ENCODE data around the gene MYO5A. TPM values are rescaled to one million over a fixed set of nuclear protein-coding genes. Genes with fewer than 3 reads are reported as not detected.

The MYO5A gene
- total RNA-seq, 1 experiment from 2014 or later, result 29.2 TPM

DNA sequence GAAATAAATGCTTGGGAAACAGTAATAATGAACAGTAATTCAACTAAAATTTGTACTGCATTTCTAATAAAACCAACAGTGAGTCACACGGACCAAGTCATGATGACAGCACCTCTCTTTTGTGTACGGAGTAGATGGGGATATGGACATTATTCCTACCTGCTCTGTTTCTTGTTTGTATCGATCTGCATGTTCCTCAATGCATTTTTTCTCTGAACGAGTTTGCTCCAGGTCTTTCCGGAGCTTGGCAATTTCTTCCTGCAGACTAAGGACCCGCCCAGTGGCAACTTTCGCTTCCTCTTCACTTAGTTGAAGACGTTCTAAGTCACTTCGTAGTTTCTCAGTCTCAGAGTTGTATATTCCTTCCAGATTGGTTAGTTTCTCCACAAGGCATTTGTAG lies 158.7 kb downstream of the MYO5A start (continued):
- TF ChIP-seq AR (CRISPR knock-in tag; IDR thresholded peaks at IDR 0.05) (no peak), ELF4 (CRISPR knock-in tag; IDR thresholded peaks at IDR 0.05; ENCODE audit: low read depth) (no peak), NR2C2 (CRISPR knock-in tag; IDR thresholded peaks at IDR 0.05) (no peak)
- TF ChIP-seq, protein P1, sequence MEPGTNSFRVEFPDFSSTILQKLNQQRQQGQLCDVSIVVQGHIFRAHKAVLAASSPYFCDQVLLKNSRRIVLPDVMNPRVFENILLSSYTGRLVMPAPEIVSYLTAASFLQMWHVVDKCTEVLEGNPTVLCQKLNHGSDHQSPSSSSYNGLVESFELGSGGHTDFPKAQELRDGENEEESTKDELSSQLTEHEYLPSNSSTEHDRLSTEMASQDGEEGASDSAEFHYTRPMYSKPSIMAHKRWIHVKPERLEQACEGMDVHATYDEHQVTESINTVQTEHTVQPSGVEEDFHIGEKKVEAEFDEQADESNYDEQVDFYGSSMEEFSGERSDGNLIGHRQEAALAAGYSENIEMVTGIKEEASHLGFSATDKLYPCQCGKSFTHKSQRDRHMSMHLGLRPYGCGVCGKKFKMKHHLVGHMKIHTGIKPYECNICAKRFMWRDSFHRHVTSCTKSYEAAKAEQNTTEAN (CRISPR knock-in tag; IDR thresholded peaks at IDR 0.05), result no peak
- TF ChIP-seq, protein P2, sequence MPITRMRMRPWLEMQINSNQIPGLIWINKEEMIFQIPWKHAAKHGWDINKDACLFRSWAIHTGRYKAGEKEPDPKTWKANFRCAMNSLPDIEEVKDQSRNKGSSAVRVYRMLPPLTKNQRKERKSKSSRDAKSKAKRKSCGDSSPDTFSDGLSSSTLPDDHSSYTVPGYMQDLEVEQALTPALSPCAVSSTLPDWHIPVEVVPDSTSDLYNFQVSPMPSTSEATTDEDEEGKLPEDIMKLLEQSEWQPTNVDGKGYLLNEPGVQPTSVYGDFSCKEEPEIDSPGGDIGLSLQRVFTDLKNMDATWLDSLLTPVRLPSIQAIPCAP (CRISPR knock-in tag; IDR thresholded peaks at IDR 0.05), result no peak

DNA sequence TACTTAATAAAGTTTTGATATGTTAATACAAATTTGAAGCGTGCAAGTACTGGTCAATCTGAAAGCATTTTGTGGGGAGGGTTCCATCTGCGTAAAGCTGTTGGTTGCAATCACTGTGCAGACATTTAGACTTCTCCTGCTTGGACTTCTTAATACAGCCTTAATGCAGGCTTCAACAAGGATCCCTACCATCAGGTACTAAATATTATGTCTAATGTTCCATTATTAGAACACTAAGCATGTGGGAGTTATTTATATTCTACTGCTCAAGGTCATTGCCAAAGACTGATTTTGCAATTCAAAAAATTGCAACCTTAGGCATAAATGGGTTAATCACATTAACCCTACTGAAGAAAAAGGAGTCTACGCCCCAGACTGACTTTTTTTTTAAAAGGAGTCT lies 159.2 kb downstream of the MYO5A start:
- H3K9me3 Mint-ChIP-seq, result 0 out of 2 replicates have a peak, but pooled peaks cover 3% of the 10 kb centered on the region
- ATAC-seq, result no peak
- POLR2A ChIA-PET, result no interaction called here
- TF ChIP-seq NFE2L1 (CRISPR knock-in tag; IDR thresholded peaks at IDR 0.05) (no peak), TP53 (CRISPR knock-in tag; IDR thresholded peaks at IDR 0.05) (no peak), JUN (CRISPR knock-in tag; IDR thresholded peaks at IDR 0.05) (no peak)
- H3K4me3 Mint-ChIP-seq, result no peak overlapping the region
- peaks cover 3% of the 10 kb centered on the region; the same call in 1 of the 2 replicates for H3K4me1 Mint-ChIP-seq
- no peak overlapping the region for H3K27ac Mint-ChIP-seq
- H3K36me3 Mint-ChIP-seq, result peaks cover 28% of the 10 kb centered on the region
- no peaks in the 10 kb centered on the region for H3K27me3 Mint-ChIP-seq (ENCODE audit: low read depth)
- DNase-seq (ENCODE audit: low spot score), result no peak
- CTCF ChIA-PET, result no interaction called here

GRCh38 chr15:52369030-52369429 lies 159.7 kb downstream of the MYO5A start:
- H3K36me3 Mint-ChIP-seq, result peaks cover 27% of the 10 kb centered on the region
- ATAC-seq (no peak), DNase-seq (ENCODE audit: low spot score) (no peak)
- H3K9me3 Mint-ChIP-seq, result no peaks in the 10 kb centered on the region
- ChIA-PET POLR2A (no interaction called here), CTCF (no interaction called here)
- no peak overlapping the region for H3K4me3 Mint-ChIP-seq
- H3K4me1 Mint-ChIP-seq, result peaks cover 3% of the 10 kb centered on the region; the same call in 1 of the 2 replicates
- no peaks in the 10 kb centered on the region for H3K27me3 Mint-ChIP-seq (ENCODE audit: low read depth)
- H3K27ac Mint-ChIP-seq, result no peak overlapping the region
- TF ChIP-seq PRRX2 (CRISPR knock-in tag; IDR thresholded peaks at IDR 0.05), result no peak
- TF ChIP-seq CREM (CRISPR knock-in tag; IDR thresholded peaks at IDR 0.05), result no peak
- TF ChIP-seq FOXJ3 (CRISPR knock-in tag; IDR thresholded peaks at IDR 0.05; ENCODE audit: borderline replicate concordance), result no peak
- TF ChIP-seq SMAD3 (CRISPR knock-in tag; IDR thresholded peaks at IDR 0.05; ENCODE audit: borderline replicate concordance), result no peak
- TF ChIP-seq, protein P3, sequence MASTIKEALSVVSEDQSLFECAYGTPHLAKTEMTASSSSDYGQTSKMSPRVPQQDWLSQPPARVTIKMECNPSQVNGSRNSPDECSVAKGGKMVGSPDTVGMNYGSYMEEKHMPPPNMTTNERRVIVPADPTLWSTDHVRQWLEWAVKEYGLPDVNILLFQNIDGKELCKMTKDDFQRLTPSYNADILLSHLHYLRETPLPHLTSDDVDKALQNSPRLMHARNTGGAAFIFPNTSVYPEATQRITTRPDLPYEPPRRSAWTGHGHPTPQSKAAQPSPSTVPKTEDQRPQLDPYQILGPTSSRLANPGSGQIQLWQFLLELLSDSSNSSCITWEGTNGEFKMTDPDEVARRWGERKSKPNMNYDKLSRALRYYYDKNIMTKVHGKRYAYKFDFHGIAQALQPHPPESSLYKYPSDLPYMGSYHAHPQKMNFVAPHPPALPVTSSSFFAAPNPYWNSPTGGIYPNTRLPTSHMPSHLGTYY (CRISPR knock-in tag; IDR thresholded peaks at IDR 0.05), result no peak
- TF ChIP-seq ZNF671 (CRISPR knock-in tag; IDR thresholded peaks at IDR 0.05), result no peak
- no peak for TF ChIP-seq JAZF1 (CRISPR knock-in tag; IDR thresholded peaks at IDR 0.05)
- TF ChIP-seq ZSCAN18 (CRISPR knock-in tag; IDR thresholded peaks at IDR 0.05), result no peak
- TF ChIP-seq AR (CRISPR knock-in tag; IDR thresholded peaks at IDR 0.05), result no peak
- no peak for TF ChIP-seq GTF2I (CRISPR knock-in tag; conservative IDR thresholded peaks at IDR 0.05)
- no peak for TF ChIP-seq ZNF423 (CRISPR knock-in tag; IDR thresholded peaks at IDR 0.05)
- no peak for TF ChIP-seq SP1 (CRISPR knock-in tag; conservative IDR thresholded peaks at IDR 0.05)
- TF ChIP-seq, protein P4, sequence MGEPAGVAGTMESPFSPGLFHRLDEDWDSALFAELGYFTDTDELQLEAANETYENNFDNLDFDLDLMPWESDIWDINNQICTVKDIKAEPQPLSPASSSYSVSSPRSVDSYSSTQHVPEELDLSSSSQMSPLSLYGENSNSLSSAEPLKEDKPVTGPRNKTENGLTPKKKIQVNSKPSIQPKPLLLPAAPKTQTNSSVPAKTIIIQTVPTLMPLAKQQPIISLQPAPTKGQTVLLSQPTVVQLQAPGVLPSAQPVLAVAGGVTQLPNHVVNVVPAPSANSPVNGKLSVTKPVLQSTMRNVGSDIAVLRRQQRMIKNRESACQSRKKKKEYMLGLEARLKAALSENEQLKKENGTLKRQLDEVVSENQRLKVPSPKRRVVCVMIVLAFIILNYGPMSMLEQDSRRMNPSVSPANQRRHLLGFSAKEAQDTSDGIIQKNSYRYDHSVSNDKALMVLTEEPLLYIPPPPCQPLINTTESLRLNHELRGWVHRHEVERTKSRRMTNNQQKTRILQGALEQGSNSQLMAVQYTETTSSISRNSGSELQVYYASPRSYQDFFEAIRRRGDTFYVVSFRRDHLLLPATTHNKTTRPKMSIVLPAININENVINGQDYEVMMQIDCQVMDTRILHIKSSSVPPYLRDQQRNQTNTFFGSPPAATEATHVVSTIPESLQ (CRISPR knock-in tag; IDR thresholded peaks at IDR 0.05), result no peak
- TF ChIP-seq E2F5 (CRISPR knock-in tag; IDR thresholded peaks at IDR 0.05), result no peak
